Hypothalamus (tissue), 51 donors: ENCODE data around the gene CD177.
"Not testable (repeated sequence)": the region's sequence is repeated elsewhere in the genome, so short reads cannot be mapped to it uniquely, and the experiment has no call there.

Source experiments
- DNase-seq, 51 donors: peaks; one replicate each; lab custom pipeline; 2025; lab: John Stamatoyannopoulos, UW

CD177 gene

GRCh38 chr19:43353606-43354304, at the start of gene CD177:
CD177 (plus strand) TSS chr19:43353686; CDS start chr19:43353715, 29 bp downstream.
- no peak for DNase-seq

- DNase-seq, result no peak
These were observed 47.8 kb upstream of the CD177 start for GRCh38 chr19:43305642-43306041.

- DNase-seq, result no peak
These were observed 47.4 kb upstream of the CD177 start for GRCh38 chr19:43306097-43306496.

- DNase-seq, result no peak
These were observed 45.2 kb upstream of the CD177 start for GRCh38 chr19:43308244-43308815.

- DNase-seq, result no peak
These were observed 44.0 kb upstream of the CD177 start for GRCh38 chr19:43309466-43309865.

- no peak for DNase-seq
These were observed 43.3 kb upstream of the CD177 start for GRCh38 chr19:43310221-43310620.

- no peak for DNase-seq
These were observed 42.2 kb upstream of the CD177 start for GRCh38 chr19:43311256-43311655.

GRCh38 chr19:43311706-43312105, 41.8 kb upstream of the CD177 start:
- DNase-seq, result no peak

- DNase-seq, result no peak
These were observed 39.6 kb upstream of the CD177 start for GRCh38 chr19:43313711-43314495.

GRCh38 chr19:43315851-43316250, 37.6 kb upstream of the CD177 start:
- DNase-seq, result no peak

GRCh38 chr19:43316591-43317319, 36.7 kb upstream of the CD177 start:
- DNase-seq, result peak in 14 of 51 donors; percentile 0 to 37 (median 4)

- no peak for DNase-seq
These were observed 35.3 kb upstream of the CD177 start for GRCh38 chr19:43318203-43318602.

- no peak for DNase-seq
These were observed 34.6 kb upstream of the CD177 start for GRCh38 chr19:43318796-43319314.

- DNase-seq, result no peak
These were observed 32.9 kb upstream of the CD177 start for GRCh38 chr19:43320546-43320945.

- DNase-seq, result not testable (repeated sequence)
These were observed 26.7 kb upstream of the CD177 start for GRCh38 chr19:43326761-43327160.

GRCh38 chr19:43328561-43328960, 24.9 kb upstream of the CD177 start:
- not testable (repeated sequence) for DNase-seq

- not testable (repeated sequence) for DNase-seq
These were observed 24.4 kb upstream of the CD177 start for GRCh38 chr19:43329049-43329448.

- no peak for DNase-seq
These were observed 23.5 kb upstream of the CD177 start for GRCh38 chr19:43329989-43330388.

- DNase-seq, result no peak
These were observed 22.6 kb upstream of the CD177 start for GRCh38 chr19:43330726-43331434.

GRCh38 chr19:43331435-43332010, 22.0 kb upstream of the CD177 start:
- no peak for DNase-seq
